Measurements from ENCODE around the gene ANKRD66. TPM values are rescaled to one million over a fixed set of nuclear protein-coding genes. Genes with fewer than 3 reads are reported as not detected.

Gene ANKRD66
- total RNA-seq, 1 donor from 2014 or later, result not detected

DNA sequence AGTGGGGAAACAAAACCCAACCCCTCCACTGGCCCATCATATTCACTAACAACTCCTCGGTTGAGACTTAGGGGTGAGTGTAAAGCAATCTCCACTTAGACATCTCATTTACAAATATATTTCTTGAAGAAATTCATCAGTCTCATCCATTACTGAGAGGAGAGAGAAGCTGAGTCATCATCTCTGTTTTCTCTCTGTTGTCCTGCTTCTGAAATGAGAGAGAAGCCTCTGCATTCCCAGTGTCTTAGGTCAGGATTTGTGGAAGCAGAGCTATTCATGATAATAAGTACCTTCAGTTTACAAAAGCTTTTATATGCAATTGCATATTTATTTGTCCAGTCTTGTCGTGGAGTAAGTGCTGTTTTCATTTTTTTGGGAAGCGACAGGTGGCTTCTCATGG, 47.3 kb downstream of the ANKRD66 start:
- TF ChIP-seq, protein P1, sequence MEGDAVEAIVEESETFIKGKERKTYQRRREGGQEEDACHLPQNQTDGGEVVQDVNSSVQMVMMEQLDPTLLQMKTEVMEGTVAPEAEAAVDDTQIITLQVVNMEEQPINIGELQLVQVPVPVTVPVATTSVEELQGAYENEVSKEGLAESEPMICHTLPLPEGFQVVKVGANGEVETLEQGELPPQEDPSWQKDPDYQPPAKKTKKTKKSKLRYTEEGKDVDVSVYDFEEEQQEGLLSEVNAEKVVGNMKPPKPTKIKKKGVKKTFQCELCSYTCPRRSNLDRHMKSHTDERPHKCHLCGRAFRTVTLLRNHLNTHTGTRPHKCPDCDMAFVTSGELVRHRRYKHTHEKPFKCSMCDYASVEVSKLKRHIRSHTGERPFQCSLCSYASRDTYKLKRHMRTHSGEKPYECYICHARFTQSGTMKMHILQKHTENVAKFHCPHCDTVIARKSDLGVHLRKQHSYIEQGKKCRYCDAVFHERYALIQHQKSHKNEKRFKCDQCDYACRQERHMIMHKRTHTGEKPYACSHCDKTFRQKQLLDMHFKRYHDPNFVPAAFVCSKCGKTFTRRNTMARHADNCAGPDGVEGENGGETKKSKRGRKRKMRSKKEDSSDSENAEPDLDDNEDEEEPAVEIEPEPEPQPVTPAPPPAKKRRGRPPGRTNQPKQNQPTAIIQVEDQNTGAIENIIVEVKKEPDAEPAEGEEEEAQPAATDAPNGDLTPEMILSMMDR (IDR thresholded peaks at IDR 0.05), result no peak
- H3K27me3 Mint-ChIP-seq (ENCODE audit: unreplicated experiment), result peaks cover 4% of the 10 kb centered on the region
- no peak for DNase-seq (ENCODE audit: extremely low spot score, unreplicated experiment)
- no peaks in the 10 kb centered on the region for H3K4me1 Mint-ChIP-seq (ENCODE audit: unreplicated experiment)
- no peaks in the 10 kb centered on the region for H3K9me3 Mint-ChIP-seq (ENCODE audit: unreplicated experiment)
- no peak overlapping the region for H3K4me3 Mint-ChIP-seq (ENCODE audit: unreplicated experiment)
- H3K36me3 Mint-ChIP-seq (ENCODE audit: unreplicated experiment), result no peaks in the 10 kb centered on the region
- no peak overlapping the region for H3K27ac Mint-ChIP-seq (ENCODE audit: unreplicated experiment)

DNA sequence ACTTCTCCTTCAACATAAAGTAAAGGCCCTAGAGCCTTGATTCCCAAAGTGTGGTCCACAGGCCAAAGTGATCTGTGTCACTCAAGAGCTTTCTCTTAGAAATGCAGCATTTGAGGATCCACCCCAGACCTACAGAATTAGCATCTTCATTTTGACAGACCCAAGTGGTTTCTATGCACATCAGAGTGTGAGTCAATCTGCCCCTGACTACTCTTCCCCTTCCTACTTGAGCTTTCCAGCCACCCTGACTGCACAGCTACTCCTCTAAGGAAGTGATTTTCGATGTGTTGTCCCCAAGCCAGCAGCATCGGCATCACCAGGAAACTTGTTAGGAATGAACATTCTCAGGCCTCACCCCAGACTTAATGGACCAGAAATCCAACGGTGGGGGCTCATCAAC, 49.1 kb downstream of the ANKRD66 start:
- no peak for DNase-seq (ENCODE audit: extremely low spot score, unreplicated experiment)

DNA sequence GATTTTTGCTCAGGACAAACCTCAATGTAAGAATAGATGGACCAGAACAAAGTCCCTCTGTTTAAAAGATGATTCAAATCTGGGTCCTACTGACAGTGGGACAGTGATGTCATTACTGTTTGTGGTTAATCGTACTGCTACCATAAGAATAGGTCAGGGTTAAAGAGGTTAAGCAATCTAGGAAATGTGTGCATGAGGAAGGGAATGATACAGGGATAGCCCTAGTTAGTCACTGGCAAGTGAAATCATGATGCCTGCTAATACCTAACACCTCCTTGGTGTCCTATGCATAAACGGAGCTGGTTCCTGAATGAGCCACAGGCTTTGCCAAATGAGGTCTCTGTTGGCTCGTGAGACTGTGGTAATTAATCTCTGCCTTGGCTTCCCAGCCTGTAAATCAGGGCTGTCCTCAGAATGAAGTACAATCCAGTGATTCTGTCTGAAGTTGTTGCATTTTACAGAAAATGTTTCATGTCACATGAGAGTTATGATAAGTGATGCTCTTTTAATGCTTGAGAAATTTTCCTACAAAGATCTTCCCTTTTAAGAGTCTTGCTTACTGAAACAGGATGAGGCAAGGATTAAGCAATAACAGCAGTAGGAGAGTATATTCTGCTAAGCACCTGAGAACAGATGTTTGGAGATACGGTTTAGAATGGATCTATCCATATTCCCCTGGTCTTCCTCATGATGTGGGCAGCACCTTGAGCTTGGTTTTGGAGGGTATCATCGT, 50.3 kb downstream of the ANKRD66 start:
- Mint-ChIP-seq H3K4me3 (ENCODE audit: unreplicated experiment) (no peak overlapping the region), H3K27ac (ENCODE audit: unreplicated experiment) (no peak overlapping the region), H3K4me1 (ENCODE audit: unreplicated experiment) (no peaks in the 10 kb centered on the region), H3K36me3 (ENCODE audit: unreplicated experiment) (no peaks in the 10 kb centered on the region), H3K9me3 (ENCODE audit: unreplicated experiment) (no peaks in the 10 kb centered on the region), H3K27me3 (ENCODE audit: unreplicated experiment) (peaks cover 5% of the 10 kb centered on the region)
- DNase-seq (ENCODE audit: extremely low spot score, unreplicated experiment), result no peak
- TF ChIP-seq, protein P1 (IDR thresholded peaks at IDR 0.05), result no peak

More for the DNA sequence above, 49.1 kb downstream of the ANKRD66 start:
- Mint-ChIP-seq H3K27me3 (ENCODE audit: unreplicated experiment) (peaks cover 6% of the 10 kb centered on the region), H3K36me3 (ENCODE audit: unreplicated experiment) (no peaks in the 10 kb centered on the region), H3K27ac (ENCODE audit: unreplicated experiment) (no peak overlapping the region), H3K4me1 (ENCODE audit: unreplicated experiment) (no peaks in the 10 kb centered on the region), H3K9me3 (ENCODE audit: unreplicated experiment) (no peaks in the 10 kb centered on the region), H3K4me3 (ENCODE audit: unreplicated experiment) (no peak overlapping the region)
- TF ChIP-seq, protein P1 (IDR thresholded peaks at IDR 0.05), result no peak

DNA sequence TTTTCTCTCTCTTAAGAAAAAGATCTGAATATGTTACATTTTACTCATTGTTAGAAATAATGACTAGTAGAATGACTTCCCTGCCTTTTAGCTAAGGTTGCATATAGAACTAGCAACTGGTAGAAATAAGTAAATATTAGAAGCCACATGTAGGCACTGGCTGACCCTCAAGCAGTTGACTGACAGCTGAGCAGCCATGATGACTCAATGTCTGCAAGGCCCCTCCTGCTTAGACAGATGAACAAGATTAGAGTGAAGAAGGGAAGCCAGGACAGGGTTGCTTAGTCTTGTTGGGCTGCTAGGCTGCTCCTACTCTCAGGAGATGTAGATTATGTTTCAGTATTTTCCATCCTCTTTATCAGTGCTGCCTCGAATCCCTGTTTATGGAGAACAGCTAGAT, 52.9 kb downstream of the ANKRD66 start:
- no peaks in the 10 kb centered on the region for H3K36me3 Mint-ChIP-seq (ENCODE audit: unreplicated experiment)
- peaks cover 9% of the 10 kb centered on the region for H3K27me3 Mint-ChIP-seq (ENCODE audit: unreplicated experiment)
- no peak overlapping the region for H3K27ac Mint-ChIP-seq (ENCODE audit: unreplicated experiment)
- no peaks in the 10 kb centered on the region for H3K9me3 Mint-ChIP-seq (ENCODE audit: unreplicated experiment)
- no peak for DNase-seq (ENCODE audit: extremely low spot score, unreplicated experiment)
- H3K4me1 Mint-ChIP-seq (ENCODE audit: unreplicated experiment), result no peaks in the 10 kb centered on the region
- H3K4me3 Mint-ChIP-seq (ENCODE audit: unreplicated experiment), result no peak overlapping the region
- TF ChIP-seq, protein P1 (IDR thresholded peaks at IDR 0.05), result no peak

DNA sequence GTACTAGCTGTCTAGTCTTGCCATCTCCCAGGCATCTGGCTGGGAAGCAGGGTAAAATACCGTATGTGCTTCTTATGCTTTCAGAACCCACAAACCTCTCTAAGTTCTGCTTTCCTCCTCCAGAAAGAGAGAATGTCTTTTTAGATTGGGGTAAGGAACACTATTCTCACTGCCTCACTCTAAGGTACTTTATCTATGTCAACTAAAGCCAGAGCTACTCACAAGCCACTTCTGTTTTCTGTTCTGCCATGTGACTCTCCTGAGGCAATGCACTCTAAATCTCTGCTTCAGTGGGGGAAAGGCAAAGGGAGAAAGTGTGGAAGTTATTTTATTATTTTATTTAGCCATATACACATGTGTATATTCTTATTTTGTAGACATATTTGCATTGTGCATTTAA, 62.1 kb downstream of the ANKRD66 start:
- no peaks in the 10 kb centered on the region for H3K9me3 Mint-ChIP-seq (ENCODE audit: unreplicated experiment)
- H3K36me3 Mint-ChIP-seq (ENCODE audit: unreplicated experiment), result no peaks in the 10 kb centered on the region
- no peak overlapping the region for H3K27ac Mint-ChIP-seq (ENCODE audit: unreplicated experiment)
- no peak for DNase-seq (ENCODE audit: extremely low spot score, unreplicated experiment)
- H3K27me3 Mint-ChIP-seq (ENCODE audit: unreplicated experiment), result peaks cover 40% of the 10 kb centered on the region
- H3K4me1 Mint-ChIP-seq (ENCODE audit: unreplicated experiment), result no peaks in the 10 kb centered on the region
- TF ChIP-seq, protein P1 (IDR thresholded peaks at IDR 0.05), result no peak
- H3K4me3 Mint-ChIP-seq (ENCODE audit: unreplicated experiment), result no peak overlapping the region

Other genes starting within 250 kb of the ANKRD66 start
- 0.30 TPM in 1 of 2 replicates, not detected in the other for gene CYP39A1, start 94.1 kb upstream of the ANKRD66 start, total RNA-seq
- 7.6 and 8.2 TPM in 2 replicates for gene SLC25A27, start 94.0 kb upstream of the ANKRD66 start, total RNA-seq
- 0.03 and 0.05 TPM in 2 replicates for gene TDRD6, start 59.0 kb upstream of the ANKRD66 start, total RNA-seq
- gene PLA2G7, start 11.6 kb upstream of the ANKRD66 start, total RNA-seq, result not detected in 2 replicates
- gene MEP1A, start 46.5 kb downstream of the ANKRD66 start, total RNA-seq, result not detected in 2 replicates
- not detected in 2 replicates for gene ADGRF5, start 175.0 kb downstream of the ANKRD66 start, total RNA-seq